ENCODE results near the gene WSCD2.

Gene WSCD2

DNA sequence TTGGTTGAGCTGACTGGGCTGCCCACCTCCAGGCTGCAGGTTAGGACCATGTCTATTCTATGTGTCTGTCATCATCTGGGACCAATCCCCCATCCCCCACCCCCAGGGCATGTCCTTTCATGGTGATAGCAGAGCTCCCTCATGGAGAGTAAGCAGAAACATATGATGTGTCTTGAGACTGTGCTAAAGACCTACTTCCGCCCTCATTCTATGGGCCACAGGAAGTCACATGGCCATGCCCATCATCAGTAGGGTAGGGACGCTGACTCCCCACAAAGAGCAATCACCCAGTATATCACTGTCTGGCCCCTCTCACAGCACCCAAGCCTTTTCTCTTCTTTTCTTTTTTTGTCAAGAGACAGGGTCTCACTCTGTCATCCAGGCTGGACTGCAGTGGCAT, 110.3 kb downstream of the WSCD2 start:
- in situ Hi-C loops (cut with MboI; ENCODE audit: low pct_unique_long_range_greater_than_20kb, low sequenced_read_pairs, unreplicated experiment) = no loop called here
- TF ChIP-seq, protein P1, sequence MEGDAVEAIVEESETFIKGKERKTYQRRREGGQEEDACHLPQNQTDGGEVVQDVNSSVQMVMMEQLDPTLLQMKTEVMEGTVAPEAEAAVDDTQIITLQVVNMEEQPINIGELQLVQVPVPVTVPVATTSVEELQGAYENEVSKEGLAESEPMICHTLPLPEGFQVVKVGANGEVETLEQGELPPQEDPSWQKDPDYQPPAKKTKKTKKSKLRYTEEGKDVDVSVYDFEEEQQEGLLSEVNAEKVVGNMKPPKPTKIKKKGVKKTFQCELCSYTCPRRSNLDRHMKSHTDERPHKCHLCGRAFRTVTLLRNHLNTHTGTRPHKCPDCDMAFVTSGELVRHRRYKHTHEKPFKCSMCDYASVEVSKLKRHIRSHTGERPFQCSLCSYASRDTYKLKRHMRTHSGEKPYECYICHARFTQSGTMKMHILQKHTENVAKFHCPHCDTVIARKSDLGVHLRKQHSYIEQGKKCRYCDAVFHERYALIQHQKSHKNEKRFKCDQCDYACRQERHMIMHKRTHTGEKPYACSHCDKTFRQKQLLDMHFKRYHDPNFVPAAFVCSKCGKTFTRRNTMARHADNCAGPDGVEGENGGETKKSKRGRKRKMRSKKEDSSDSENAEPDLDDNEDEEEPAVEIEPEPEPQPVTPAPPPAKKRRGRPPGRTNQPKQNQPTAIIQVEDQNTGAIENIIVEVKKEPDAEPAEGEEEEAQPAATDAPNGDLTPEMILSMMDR (IDR thresholded peaks at IDR 0.05; ENCODE audit: extremely low read depth, insufficient read depth, missing control alignments) = no peak
- DNase-seq (ENCODE audit: low spot score) = no peak

DNA sequence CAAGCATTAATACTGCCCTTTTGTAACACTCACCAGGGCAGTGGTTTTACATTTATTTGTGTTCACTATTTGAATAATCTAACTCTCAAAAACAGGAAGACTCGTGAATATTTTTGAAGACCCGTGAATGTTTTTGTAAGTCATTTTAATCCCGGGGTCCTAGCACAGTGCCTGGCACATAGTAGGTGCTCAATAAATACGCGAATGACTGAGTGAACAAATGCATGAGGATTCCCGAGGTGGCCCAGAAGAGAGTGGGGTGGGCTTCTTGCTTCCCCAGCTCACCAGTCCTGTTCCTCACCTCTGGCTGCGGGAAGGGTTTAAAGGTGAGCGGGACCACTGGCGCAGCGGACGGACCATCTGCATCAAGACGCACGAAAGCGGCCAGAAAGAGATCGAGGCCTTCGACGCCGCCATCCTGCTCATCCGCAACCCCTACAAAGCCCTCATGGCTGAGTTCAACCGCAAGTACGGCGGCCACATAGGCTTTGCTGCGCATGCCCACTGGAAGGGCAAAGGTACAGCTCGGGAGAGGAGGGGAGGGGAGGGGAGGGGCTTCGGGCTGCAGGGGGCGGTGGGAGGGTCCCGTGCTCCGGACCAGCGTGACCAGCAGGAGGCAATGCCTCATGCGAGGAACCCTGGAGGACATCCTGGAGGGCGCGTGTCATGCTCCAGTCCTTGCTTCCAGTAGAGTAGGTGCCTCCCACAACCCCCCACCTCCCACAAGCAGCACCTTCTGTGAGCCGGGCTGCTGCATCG, 111.1 kb downstream of the WSCD2 start:
- in situ Hi-C loops (cut with MboI; ENCODE audit: low pct_unique_long_range_greater_than_20kb, low sequenced_read_pairs, unreplicated experiment) = no loop called here

DNA sequence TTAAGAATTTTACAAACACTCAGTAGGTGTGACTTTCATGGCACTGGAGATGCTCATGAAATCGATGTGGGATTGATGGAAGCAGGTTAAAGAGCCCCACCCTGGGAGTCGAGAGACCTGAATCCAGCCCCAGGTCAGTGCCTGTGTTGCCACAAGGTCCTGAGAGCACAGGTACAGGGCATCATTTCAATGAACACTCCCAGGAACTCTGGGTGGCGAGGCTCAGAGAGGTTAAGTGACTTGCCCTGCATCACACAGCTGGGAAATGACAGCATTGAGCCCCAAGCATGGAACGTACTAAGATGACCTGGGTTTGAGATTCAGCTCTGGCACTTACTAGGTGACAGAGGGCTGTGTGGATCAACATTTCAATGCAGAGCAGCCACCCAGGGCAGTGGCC, 111.8 kb downstream of the WSCD2 start:
- in situ Hi-C loops (cut with MboI; ENCODE audit: low pct_unique_long_range_greater_than_20kb, low sequenced_read_pairs, unreplicated experiment) = no loop called here
- DNase-seq (ENCODE audit: low spot score) = no peak
- TF ChIP-seq, protein P1 (IDR thresholded peaks at IDR 0.05; ENCODE audit: extremely low read depth, insufficient read depth, missing control alignments) = no peak

More for the DNA sequence above, 111.1 kb downstream of the WSCD2 start:
- TF ChIP-seq, protein P1 (IDR thresholded peaks at IDR 0.05; ENCODE audit: extremely low read depth, insufficient read depth, missing control alignments) = no peak
- no peak for DNase-seq (ENCODE audit: low spot score)

DNA sequence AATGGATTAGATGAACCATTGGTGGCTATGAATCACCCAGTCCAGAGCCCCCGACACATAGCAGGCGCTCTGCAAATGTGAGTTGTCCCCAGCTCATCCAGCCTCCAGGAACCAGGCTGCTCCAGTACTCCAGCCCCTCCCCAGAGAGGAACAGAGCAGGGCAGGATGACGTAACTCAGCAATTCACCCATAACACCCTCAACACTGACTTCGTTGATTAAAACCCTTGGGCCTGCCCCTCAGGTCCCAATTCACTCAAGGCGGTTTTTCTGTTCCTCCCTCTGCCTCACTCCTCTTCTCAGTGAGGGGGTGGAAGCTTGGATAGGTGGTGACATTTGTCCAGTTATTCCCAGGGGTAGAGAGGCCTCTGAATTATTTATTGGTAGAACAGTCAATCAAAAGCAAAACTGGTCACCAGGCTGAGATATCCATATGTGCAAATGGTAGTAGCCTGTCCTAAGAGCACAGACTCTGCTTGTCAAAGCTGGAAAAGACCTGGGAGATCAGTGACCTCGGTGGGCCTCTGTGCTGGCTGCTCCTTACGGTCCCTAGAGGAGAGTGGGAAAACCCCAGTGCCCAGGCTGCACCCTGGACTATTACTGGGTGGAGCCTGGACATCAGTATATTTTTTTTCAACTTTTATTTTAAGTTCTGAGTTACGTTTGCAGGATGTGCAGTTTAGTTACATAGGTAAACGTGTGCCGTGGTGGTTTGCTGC, 113.1 kb downstream of the WSCD2 start:
- TF ChIP-seq, protein P1 (IDR thresholded peaks at IDR 0.05; ENCODE audit: extremely low read depth, insufficient read depth, missing control alignments) = no peak
- no peak for DNase-seq (ENCODE audit: low spot score)
- in situ Hi-C loops (cut with MboI; ENCODE audit: low pct_unique_long_range_greater_than_20kb, low sequenced_read_pairs, unreplicated experiment) = no loop called here

DNA sequence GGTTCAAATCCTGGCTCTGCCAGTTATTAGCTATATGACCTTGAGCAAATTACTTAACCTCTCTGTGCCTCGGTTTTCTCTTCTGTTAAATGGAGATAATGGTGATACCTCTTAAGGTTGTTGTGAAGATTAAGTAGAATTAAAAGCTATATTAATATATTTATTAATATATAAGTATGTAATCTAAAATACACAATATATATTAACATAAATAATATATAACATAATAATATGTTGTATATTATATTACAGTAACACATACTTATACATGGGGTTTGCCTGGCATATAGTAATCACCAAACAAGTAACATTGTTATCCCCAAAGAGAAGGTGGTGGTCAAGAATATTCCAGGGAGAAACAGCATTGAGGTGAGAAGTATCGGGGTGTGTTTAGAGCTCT, 118.0 kb downstream of the WSCD2 start:
- in situ Hi-C loops (cut with MboI; ENCODE audit: low pct_unique_long_range_greater_than_20kb, low sequenced_read_pairs, unreplicated experiment) = no loop called here
- TF ChIP-seq, protein P1 (IDR thresholded peaks at IDR 0.05; ENCODE audit: extremely low read depth, insufficient read depth, missing control alignments) = no peak
- DNase-seq (ENCODE audit: low spot score) = no peak

DNA sequence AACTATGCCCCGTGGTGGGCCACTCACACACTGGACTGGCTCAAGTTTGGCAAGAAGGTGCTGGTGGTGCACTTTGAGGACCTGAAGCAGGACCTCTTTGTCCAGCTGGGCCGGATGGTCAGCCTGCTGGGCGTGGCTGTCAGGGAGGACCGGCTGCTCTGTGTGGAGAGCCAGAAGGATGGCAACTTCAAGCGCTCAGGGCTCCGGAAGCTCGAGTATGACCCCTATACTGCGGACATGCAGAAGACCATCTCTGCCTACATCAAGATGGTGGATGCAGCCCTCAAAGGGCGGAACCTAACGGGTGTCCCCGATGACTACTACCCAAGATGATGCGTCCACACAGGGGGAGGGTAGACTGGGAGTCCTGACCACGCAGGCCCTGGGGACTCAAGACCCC, 118.9 kb downstream of the WSCD2 start:
- TF ChIP-seq, protein P1 (IDR thresholded peaks at IDR 0.05; ENCODE audit: extremely low read depth, insufficient read depth, missing control alignments) = no peak
- DNase-seq (ENCODE audit: low spot score) = no peak
- in situ Hi-C loops (cut with MboI; ENCODE audit: low pct_unique_long_range_greater_than_20kb, low sequenced_read_pairs, unreplicated experiment) = no loop called here
